HuH-7 (cell line): Measurements from ENCODE around the gene PIAS1.
A peak's percentile ranks its signal among the peaks of the same experiment; 100 is the strongest.
"Not testable (repeated sequence)": the region's sequence is repeated elsewhere in the genome, so short reads cannot be mapped to it uniquely, and the experiment has no call there.

Experiments
- DNase-seq: peaks from one replicate; pipeline ENCODE4 v3.0.0; 2011; ENCODE audit warnings: low spot score

PIAS1 gene

DNA sequence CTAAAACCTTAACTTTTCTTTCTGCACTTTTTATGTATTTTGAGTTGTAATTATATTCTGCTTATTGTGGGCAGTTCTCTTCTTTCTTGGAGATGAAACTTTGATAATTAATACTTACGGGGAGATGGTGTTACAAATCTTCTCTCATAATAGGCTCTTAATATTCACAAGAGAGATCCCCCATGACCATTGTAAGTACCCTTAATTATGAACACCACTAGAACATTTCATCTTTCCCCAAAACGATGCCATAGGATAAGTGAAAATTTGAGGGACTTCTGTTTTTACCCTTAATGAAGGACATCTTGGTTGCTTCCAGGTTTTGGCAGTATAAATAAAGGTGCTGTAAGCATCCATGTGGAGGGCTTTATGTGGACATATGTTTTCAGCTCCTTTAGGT lies 60.7 kb downstream of the PIAS1 start:
- no peak for DNase-seq

DNA sequence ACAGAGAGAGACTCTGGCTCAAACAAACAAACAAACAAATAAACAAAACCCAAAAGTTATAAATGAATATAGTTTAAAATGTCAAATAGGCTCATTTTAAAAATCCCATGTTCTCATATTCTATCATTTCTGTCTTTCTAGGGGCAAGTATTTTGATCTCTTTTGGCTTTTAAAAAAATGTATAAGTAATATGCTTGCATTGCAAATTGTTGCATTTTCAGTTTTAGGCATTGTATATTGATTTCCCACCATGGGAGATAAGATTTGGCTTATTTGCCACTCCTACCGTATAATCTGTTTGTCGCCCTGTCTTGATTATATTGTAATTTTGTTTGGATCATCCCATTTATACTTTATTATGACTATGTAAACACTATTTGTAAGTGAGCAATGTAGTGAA lies 70.6 kb downstream of the PIAS1 start:
- no peak for DNase-seq

DNA sequence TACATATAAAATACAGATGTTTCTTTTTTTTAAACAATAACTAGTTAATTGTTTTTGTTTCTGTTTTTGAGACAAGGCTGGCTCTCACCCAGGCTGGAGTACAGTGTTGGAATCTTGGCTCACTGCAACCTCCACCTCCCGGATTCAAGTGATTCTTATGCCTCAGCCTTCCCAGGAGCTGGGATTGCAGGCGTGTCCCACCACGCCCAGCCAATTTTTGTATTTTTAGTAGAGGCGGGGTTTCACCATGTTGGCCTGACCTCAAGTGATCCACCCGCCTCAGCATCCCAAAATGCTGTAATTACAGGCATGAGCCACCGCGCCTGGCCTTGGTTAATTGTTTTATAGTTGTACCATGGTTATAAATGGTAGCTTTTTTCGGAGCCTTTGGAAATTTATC lies 72.3 kb downstream of the PIAS1 start:
- DNase-seq = no peak

DNA sequence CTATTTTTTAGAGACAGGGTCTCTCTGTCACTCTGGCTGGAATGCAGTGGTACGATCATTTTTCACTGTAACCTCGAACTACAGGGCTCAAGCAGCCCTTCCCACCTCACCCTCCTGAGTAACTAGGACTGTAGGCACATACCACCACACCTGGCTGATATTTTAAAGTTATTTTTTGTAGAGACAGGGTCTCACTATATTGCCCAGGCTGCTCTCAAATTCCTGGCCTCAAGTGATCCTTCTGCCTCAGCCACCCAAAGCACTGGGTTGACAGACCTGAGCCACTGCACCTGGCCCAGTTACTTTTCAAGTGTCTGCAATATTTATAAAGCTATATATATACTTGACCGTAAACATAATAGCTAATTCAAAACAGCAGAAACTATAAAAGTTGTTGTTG lies 75.0 kb downstream of the PIAS1 start:
- no peak for DNase-seq

DNA sequence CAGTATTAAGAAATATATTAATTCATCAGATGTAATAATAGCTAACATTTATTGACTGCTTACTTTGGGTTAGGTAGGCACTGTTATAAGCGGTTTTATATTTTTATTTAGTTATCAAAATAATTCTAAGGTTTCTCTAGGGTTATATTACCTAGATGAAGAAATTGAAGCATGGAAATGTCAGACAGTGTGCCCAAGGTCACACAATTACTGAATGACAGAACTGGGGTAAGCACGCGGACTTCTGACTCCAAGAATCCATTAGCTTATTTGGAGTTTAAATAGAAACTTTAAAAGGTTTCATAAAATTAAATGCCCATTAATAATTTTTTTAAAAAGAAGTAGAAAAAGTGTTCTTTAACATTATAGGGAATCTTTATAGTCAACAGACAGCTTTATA lies 76.7 kb downstream of the PIAS1 start:
- no peak for DNase-seq

DNA sequence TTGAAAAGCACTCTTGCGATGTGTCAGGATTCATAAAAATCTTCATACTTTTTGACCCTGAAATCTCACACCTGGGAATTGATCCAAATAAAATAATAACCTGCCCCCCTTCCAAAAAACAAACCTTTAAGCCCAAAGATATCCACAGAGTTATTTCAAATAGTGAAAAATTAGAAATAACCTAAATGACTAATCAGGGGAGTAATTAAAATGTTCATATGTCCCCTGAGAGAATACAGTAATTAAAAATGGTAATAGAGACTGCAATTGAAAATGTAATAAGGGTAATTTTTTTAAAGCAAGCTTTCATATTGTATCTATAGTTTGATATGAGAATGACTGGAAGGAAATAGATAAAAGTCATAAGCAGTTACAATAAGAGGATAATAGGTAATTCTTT lies 83.0 kb downstream of the PIAS1 start:
- DNase-seq = no peak

DNA sequence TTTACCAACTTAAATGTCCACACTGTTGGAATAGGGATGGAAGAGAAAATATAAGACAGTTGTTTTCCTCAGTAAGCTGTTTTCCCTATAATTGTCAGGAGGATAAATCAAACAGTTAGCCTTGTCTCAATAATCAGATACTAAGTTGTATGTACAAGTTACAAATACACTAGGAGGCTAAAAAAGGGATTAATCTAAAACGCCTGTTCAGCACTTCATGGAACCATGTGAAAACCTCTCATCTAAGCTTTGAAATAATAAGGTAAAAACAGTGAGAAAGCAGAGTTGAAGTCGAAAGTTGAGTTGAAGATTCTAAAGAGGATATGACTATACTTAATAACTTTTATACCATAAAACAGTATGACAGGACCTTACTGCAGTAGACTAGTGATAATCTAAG lies 89.0 kb downstream of the PIAS1 start:
- DNase-seq = no peak

DNA sequence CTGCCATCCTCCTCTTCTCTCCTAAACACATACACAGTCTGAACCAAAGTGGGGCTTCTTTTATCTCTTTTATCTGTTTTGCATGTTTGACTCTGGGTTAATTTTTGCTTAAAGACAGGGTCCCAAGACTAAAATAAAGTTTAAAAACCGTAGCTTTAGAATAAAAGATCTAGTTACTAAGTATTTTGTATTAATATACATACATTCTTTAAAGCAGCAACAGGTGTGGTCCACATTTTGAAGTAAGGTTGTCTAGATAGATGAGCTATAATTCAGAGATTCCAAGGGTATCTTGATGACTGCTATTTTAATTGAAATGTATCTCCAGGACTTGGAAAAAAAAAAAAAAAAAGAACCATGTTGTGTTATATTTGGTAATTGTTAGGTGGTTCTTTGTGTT lies 89.7 kb downstream of the PIAS1 start:
- no peak for DNase-seq

DNA sequence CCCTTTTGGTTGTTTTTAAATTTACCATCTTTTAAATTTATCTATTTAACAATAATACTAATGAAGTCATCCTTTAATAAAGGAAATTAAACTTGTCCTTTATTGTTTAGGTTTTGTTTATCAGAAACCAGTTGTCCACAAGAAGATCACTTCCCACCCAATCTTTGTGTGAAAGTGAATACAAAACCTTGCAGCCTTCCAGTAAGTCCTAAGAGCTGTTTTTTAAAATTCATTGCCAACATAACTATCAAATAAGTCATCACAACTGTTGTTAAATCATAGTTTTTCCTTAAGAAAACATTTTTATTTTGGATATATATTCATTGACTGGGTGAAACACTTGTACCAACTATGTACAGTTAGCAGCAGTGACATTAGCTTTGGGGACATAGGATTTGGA lies 91.6 kb downstream of the PIAS1 start:
- DNase-seq = no peak

DNA sequence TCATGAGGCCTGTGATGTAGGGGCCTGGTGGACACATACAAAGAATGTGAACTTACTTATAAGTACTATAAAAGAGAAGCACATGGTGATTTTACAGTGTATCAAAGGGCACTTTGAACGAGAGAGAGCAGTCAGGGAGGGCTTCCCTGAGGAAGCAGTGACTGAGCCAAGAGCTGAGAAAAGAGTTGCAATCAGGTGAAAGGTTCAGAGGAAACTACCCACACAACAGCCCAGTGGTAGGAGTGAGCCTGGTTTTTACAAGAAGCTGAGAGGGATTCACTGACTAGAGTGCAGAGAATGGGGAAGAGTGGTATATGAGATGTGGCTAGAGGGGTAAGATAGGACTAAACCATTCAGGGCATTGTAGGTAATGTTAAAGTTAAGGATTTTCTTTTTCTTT lies 93.9 kb downstream of the PIAS1 start:
- no peak for DNase-seq

DNA sequence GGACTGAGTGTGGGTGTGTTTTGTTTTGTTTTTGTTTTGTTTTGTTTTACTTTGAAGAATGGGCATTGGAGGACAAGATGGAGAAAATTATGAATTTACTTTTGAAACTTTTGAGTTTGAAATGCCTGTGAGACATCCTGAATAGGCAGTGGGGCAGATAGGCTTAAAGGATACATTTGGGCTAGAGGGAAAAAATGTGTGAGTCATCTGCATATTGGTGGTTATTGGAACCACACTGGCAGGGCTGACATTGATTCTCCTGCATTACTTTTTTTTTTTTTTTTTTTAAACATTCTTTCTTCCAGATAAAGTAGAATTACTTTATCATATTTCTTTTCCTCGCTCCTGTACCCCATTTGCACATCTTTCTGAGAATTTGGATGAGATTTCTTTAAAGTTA lies 94.9 kb downstream of the PIAS1 start:
- no peak for DNase-seq

DNA sequence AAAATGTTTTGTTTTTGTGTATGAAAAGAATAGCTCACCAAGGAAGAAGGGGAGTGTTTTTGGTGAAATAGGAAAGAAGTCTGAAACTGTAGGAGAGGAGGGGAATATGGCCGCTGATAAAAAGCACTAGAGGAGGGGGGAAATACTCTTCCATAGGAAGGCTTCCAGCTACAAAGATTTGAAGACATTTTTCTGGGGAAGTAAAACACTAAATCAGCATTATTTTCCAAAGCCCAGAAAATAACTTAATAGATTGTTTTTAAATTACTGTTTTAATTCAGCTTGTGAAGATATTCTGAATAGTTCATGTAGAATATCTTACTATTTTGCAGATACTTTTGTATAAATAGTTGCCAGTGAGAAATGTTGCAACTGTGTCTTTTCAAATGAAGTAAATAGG lies 96.1 kb downstream of the PIAS1 start:
- DNase-seq = no peak

DNA sequence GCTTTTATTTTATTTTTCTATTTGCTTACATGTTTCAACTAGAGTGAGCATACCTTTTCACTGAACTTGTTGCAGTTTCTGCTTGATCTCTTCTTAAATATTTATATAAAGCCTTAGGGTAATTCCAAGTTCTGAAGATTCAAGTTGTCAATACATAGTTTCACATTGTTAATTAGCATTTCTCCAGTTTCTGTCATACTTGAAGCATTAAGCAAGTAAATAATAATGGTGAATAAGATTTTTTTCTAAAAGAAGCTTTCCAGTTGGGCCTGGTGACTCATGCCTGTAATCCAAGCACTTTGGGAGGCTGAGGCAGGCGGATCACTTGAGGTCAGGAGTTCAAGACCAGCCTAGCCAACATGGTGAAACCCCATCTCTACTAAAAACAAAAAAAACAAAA lies 97.2 kb downstream of the PIAS1 start:
- DNase-seq = no peak

DNA sequence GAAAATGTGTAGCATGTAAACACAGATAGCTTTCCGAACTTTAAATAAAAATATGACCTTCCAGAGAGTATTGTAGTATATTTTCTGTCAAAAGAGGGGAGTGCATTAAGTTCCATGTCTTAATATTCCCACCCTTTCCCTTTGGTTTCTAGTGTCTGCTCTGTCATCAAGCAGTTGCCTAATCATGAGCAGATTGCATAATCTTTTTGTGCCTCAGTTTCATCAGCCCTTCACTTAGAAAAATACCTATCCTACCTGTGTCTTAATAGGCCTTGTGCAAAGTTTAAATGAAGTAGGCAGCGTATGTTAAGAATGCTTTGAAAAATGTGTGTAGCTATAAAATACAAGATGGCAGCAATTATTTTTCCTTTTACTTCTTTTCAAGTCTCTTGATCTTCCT lies 98.2 kb downstream of the PIAS1 start:
- DNase-seq = no peak

DNA sequence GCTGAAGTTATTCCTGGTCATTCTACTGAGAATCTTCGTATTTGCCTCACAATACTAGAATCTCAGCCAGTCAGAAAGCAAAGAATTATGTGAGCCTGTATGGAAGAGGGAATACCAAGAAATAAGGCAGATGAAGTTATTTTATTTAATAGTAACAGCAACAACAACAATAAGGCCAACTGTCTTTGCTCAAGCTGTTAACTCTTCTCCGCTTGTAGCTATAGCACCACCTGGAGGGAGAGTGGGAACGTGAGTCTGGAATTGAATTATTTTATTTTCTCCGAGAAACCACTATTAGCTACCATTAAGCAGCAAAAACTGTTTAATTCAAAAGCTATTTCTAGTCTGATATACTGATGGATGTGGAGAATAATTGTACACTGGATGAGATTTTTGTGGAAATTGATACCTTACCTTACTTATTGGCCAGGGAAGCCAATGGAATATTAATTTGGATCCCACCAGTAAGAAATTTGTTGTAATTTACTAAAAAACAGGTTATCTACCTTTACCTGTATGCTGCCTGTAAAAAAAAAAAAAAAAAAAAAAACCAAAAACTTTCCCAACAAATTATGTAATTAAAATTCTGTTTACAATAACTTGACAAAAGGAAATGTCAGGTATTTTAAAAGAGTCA lies 100.9 kb downstream of the PIAS1 start:
- DNase-seq = peak; percentile 23

DNA sequence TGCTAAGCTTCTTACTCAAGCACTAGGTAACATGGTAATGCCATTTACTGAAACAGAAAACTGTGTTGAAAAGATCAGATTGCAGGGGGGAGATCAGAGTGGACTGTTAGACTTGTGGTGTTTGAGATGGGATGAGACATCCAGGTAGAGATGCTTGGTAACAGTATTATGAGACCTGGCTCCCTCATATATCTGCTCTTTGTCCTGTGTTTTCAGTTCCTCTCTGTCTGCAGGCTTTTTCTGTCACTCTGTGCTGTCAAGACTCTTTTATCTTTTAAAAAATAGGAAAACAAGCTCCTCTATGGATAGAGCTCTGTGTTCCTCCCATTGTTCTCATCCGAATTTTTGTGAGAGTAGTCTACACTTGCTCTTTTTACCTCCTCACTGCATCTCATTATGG lies 103.0 kb downstream of the PIAS1 start:
- no peak for DNase-seq

DNA sequence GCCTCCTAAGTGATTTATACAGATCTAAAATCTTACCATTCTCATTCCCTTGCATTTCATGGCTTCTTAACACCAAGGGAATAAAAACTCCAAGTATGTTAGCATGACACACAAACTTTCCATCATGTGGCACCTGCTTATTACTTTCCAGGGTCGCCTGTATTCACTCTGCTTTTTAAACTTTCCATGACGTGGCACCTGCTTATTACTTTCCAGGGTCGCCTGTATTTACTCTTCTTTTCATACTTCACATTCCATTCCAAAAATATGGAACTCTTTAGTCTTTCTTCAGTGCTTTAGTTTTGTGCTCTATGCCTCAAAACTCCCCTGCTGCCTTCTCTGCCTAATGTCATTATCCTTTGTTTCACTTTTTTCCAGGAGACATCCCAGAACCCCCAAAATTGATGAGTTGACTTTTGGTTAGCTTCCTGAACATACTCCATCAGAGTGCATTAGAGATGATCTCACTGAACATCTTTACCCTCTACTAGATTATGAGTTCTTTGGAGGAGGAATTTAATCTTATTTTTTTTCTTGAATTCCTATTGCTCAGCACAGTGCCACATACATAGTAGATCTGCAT lies 104.0 kb downstream of the PIAS1 start:
- DNase-seq = no peak

DNA sequence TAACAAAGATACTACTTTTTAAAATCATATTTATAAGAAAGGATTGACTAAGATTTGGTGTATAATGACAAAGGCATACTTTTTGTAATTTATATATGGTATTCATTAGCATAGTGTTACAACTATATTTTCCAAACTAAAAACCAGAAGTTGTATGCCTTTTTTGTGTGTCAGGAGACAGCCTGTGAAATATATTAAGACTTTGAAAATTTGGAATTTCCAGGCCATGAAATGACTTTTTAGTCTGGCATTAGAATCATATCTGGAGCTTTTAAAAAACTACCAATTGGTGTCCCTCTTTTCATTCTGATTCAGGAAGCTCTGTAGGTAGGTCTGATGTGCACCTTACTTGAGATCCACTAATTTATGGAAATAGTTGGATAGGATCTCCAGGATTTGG lies 109.1 kb downstream of the PIAS1 start:
- no peak for DNase-seq

DNA sequence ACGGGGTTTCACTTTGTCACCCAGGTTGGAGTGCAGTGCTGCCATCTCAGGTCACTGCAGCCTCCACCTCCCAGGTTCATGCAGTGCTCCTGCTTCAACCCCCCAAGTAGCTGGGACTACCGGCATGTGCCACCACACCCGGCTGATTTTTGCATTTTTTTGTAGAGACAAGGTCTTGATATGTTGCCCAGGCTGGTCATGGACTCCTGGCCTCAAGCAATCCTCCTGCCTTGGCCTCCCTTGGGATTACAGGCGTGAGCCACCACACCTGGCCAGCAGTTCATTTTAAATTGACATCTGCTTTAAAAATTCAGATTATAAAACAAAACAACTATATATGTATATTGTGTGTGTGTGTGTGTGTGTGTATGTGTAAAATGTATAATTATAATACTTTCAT lies 112.7 kb downstream of the PIAS1 start:
- no peak for DNase-seq

DNA sequence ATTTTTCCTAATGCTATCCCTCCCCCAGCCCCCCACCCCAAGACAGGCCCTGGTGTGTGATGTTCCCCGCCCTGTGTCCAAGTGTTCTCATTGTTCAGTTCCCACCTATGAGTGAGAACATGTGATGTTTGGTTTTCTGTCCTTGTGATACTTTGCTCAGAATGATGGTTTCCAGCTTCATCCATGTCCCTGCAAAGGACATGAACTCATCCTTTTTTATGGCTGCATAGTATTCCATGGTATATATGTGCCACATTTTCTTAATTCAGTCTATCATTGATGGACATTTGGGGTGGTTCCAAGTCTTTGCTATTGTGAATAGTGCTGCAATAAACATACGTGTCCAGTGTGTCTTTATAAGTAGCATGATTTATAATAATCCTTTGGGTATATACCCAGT lies 117.9 kb downstream of the PIAS1 start:
- DNase-seq = not testable (repeated sequence)

DNA sequence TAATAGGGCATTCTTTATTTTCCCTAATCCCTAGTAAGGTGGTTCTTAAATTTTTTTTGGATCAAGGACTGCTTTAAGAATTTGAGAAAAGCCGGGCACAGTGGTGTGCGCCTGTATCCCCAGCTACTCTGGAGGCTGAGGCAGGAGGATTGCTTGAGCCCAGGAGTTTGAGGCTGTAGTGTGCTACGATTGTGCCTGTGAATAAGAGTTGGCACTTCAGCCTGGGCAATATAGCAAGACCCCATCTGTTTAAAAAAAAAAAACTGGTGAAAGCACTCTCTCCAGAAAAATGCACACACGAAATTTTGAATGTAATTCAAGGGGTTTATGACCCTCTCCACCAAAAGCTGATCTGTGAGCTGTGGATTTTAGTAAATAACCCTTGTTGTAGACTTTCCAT lies 119.0 kb downstream of the PIAS1 start:
- no peak for DNase-seq

DNA sequence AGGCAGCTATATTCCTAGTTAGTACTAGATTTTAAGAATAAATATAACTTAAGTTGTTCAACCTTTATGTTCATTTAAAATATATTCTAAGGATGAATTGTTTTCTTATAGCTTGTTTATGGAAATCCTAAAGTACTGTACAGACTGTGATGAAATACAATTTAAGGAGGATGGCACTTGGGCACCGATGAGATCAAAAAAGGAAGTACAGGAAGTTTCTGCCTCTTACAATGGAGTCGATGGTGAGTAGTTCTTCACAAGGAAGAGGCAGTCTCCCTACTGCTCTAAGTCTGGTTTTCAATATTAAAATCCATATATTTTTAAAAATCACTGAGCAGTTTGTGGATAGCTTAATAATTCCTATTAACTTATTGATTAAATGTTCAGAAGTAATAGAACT lies 121.4 kb downstream of the PIAS1 start:
- no peak for DNase-seq

DNA sequence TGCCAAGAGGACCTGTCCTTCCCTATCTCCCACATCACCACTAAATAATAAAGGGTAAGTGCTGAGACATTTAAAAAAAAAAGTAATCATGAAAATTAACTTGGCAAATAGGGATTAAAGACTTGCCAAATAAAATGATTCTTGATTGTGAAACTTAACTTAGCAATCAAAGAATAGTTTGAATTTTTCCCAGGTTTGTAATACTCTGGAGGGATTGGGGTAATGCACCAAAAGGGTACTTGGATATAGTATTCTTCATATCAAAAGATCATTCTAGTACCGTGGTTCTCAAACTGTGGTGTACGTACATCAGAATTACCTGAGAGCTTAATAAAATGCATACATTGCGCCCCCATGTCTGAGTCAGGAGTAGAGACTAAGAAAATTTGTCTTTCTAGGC lies 122.5 kb downstream of the PIAS1 start:
- DNase-seq = no peak

DNA sequence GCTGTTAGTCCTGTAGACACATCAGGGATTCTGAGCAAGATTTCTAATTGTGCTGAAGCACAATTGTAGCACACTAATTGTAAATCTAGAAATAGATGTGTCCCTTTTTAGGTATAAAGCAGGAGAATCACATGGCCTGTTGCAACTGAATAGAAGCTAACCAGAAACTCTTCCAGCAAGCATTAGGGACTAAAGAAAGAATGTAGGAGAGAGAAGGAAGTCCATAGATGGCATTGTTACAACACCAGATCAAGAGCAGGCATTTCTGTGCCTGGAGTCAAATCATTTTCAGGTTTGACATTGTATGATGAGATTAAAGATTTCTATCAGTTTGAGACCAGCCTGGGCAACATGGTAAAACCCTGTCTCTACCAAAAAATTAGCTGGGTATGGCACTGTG lies 123.6 kb downstream of the PIAS1 start:
- DNase-seq = no peak
